Measurements from ENCODE around the gene ENPP6. TPM values are rescaled to one million over a fixed set of nuclear protein-coding genes. Genes with fewer than 3 reads are reported as not detected.

ENPP6 gene
- total RNA-seq, 2 experiments from 2014 or later: not detected

- BruUV-seq (replicated peaks): no TSS peak
- Histone ChIP-seq H3K9me3 (ENCODE audit: low read length) (no peaks in the 10 kb centered on the region), H4K20me1 (ENCODE audit: insufficient read depth, low read length) (no peaks in the 10 kb centered on the region), H3K4me3 (ENCODE audit: low read depth, low read length, poor library complexity, severe bottlenecking) (no peak overlapping the region), H3K4me2 (ENCODE audit: low read length) (no peak overlapping the region), H3K27ac (ENCODE audit: low read depth, low read length, poor library complexity, severe bottlenecking) (no peak overlapping the region), H3K9me2 (ENCODE audit: insufficient read depth, low read length) (no peaks in the 10 kb centered on the region), H3K4me1 (ENCODE audit: insufficient read depth, low read length, poor library complexity, severe bottlenecking) (no peaks in the 10 kb centered on the region), H3K36me3 (ENCODE audit: insufficient read depth, low read length) (no peaks in the 10 kb centered on the region), H2AFZ (ENCODE audit: low read length) (no peak overlapping the region), H3K79me2 (ENCODE audit: insufficient read depth, low read depth, low read length) (no peaks in the 10 kb centered on the region)
- intact Hi-C loops (cut with micrococcal nuclease; ENCODE audit: unreplicated experiment): no loop called here
- CTCF ChIA-PET (ENCODE audit: unreplicated experiment): no interaction called here
- POLR2A ChIA-PET: interaction anchor here (0.5 kb wide), 1 partner anchor 342 kb away, joined by 3 read pairs; no protein-coding TSS in a partner anchor
- DNase-seq (ENCODE audit: low spot score): no peak
- TF ChIP-seq CTCF (conservative IDR thresholded peaks at IDR 0.05; ENCODE audit: low read length) (no peak), EZH2phosphoT487 (IDR thresholded peaks at IDR 0.05; ENCODE audit: borderline replicate concordance, low read depth, low read length) (no peak)
Measured at GRCh38 chr4:184103527-184104264, 114.0 kb downstream of the ENPP6 start.

- H3K4me1 ChIP-seq (ENCODE audit: insufficient read depth, low read length, poor library complexity, severe bottlenecking): no peaks in the 10 kb centered on the region
- intact Hi-C loops (cut with micrococcal nuclease; ENCODE audit: unreplicated experiment): no loop called here
- H4K20me1 ChIP-seq (ENCODE audit: insufficient read depth, low read length): no peaks in the 10 kb centered on the region
- H3K9me2 ChIP-seq (ENCODE audit: insufficient read depth, low read length): no peaks in the 10 kb centered on the region
- no peaks in the 10 kb centered on the region for H3K9me3 ChIP-seq (ENCODE audit: low read length)
- no peaks in the 10 kb centered on the region for H3K36me3 ChIP-seq (ENCODE audit: insufficient read depth, low read length)
- no TSS peak for BruUV-seq (replicated peaks)
- no peaks in the 10 kb centered on the region for H3K79me2 ChIP-seq (ENCODE audit: insufficient read depth, low read depth, low read length)
- H2AFZ ChIP-seq (ENCODE audit: low read length): no peak overlapping the region
- no peak overlapping the region for H3K4me3 ChIP-seq (ENCODE audit: low read depth, low read length, poor library complexity, severe bottlenecking)
- ChIA-PET POLR2A (no interaction called here), CTCF (ENCODE audit: unreplicated experiment) (no interaction called here)
- no peak for TF ChIP-seq EZH2phosphoT487 (IDR thresholded peaks at IDR 0.05; ENCODE audit: borderline replicate concordance, low read depth, low read length)
- TF ChIP-seq CTCF (conservative IDR thresholded peaks at IDR 0.05; ENCODE audit: low read length): no peak
- H3K4me2 ChIP-seq (ENCODE audit: low read length): no peak overlapping the region
- H3K27ac ChIP-seq (ENCODE audit: low read depth, low read length, poor library complexity, severe bottlenecking): no peak overlapping the region
- DNase-seq (ENCODE audit: low spot score): no peak
Measured at GRCh38 chr4:184102927-184103326, 114.7 kb downstream of the ENPP6 start.

GRCh38 chr4:184102488-184102887 lies 115.2 kb downstream of the ENPP6 start:
- no TSS peak for BruUV-seq (replicated peaks)
- H2AFZ ChIP-seq (ENCODE audit: low read length): no peak overlapping the region
- no peak overlapping the region for H3K27ac ChIP-seq (ENCODE audit: low read depth, low read length, poor library complexity, severe bottlenecking)
- no peaks in the 10 kb centered on the region for H3K36me3 ChIP-seq (ENCODE audit: insufficient read depth, low read length)
- POLR2A ChIA-PET: no interaction called here
- no peak for DNase-seq (ENCODE audit: low spot score)
- no peaks in the 10 kb centered on the region for H3K9me3 ChIP-seq (ENCODE audit: low read length)
- no peak overlapping the region for H3K4me2 ChIP-seq (ENCODE audit: low read length)
- no peaks in the 10 kb centered on the region for H4K20me1 ChIP-seq (ENCODE audit: insufficient read depth, low read length)
- no peaks in the 10 kb centered on the region for H3K4me1 ChIP-seq (ENCODE audit: insufficient read depth, low read length, poor library complexity, severe bottlenecking)
- H3K4me3 ChIP-seq (ENCODE audit: low read depth, low read length, poor library complexity, severe bottlenecking): no peak overlapping the region
- H3K9me2 ChIP-seq (ENCODE audit: insufficient read depth, low read length): no peaks in the 10 kb centered on the region
- CTCF ChIA-PET (ENCODE audit: unreplicated experiment): no interaction called here
- intact Hi-C loops (cut with micrococcal nuclease; ENCODE audit: unreplicated experiment): no loop called here
- no peak for TF ChIP-seq EZH2phosphoT487 (IDR thresholded peaks at IDR 0.05; ENCODE audit: borderline replicate concordance, low read depth, low read length)
- TF ChIP-seq CTCF (conservative IDR thresholded peaks at IDR 0.05; ENCODE audit: low read length): no peak
- H3K79me2 ChIP-seq (ENCODE audit: insufficient read depth, low read depth, low read length): no peaks in the 10 kb centered on the region

Measured in OCI-LY7 (cell line).